ENCODE data around the gene ZC3H12C.

GRCh38 chr11:110200836-110201235 is 107.6 kb downstream of the ZC3H12C start:
- TF ChIP-seq POLR2A (IDR thresholded peaks at IDR 0.05): no peak
- no peak for TF ChIP-seq CTCF (IDR thresholded peaks at IDR 0.05)
